IPS DF 6.9 (cell line): ENCODE data around the gene PBX3.

Experiments used
- DNase-seq: peaks from one replicate; pipeline ENCODE4 v3.0.0-alpha.2; 2013; ENCODE audit warnings: low read depth, low spot score
- H3K27ac ChIP-seq: one replicate; pipeline ENCODE4 v1.5.1; 2013; ENCODE audit warnings: low read length, control low read depth
- H3K27me3 ChIP-seq: 2 replicates; pipeline ENCODE4 v1.6.1; 2013; ENCODE audit warnings: mild to moderate bottlenecking, low read length; ENCODE audit not compliant: control insufficient read depth, insufficient read depth
- H3K36me3 ChIP-seq: 2 replicates; pipeline ENCODE4 v1.6.1; 2013; ENCODE audit warnings: low read length; ENCODE audit not compliant: control insufficient read depth, insufficient read depth
- H3K4me1 ChIP-seq: 2 replicates; pipeline ENCODE4 v1.6.1; 2013; ENCODE audit warnings: low read length; ENCODE audit not compliant: control insufficient read depth, insufficient read depth
- H3K4me3 ChIP-seq: 2 replicates; pipeline ENCODE4 v1.5.1; 2013; ENCODE audit warnings: mild to moderate bottlenecking, low read length
- H3K9me3 ChIP-seq: 2 replicates; pipeline ENCODE4 v1.6.1; 2013; ENCODE audit warnings: low read length, inconsistent platforms; ENCODE audit not compliant: control insufficient read depth, insufficient read depth
- WGBS: extraction: QIAGEN DNeasy Blood & Tissue Kit; methylation state at CpG from one replicate; pipeline ENCODE4 v1.1.7; 2013; ENCODE audit warnings: mixed read lengths, missing lambda C conversion rate; ENCODE audit not compliant: insufficient read length, insufficient coverage; 5-methylcytosine and 5-hydroxymethylcytosine counted together

PBX3 gene

DNA sequence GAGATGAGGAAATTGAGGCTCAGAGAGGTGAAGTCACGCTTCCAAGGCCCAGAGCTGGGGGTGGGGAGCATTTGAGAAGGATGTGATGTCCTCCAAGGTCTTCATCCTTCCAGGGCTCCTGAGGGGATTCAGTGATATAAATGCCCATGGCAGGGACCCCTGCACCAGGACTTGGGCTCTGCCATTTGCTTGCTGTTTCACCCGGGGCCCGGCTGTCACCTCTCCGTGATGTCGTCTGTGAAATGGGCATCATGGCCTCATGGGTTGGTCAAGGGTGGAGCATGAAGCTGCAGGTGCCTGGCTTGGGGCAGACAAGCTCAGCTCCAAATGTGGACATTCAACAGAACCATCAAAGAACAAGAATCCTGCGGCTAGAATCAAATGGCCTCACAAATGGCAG, 253.1 kb downstream of the PBX3 start:
- H3K4me1 ChIP-seq, result 0 out of 2 replicates have a peak, but pooled peaks cover 1% of the 10 kb centered on the region
- H3K27me3 ChIP-seq, result no peaks in the 10 kb centered on the region
- H3K9me3 ChIP-seq, result no peaks in the 10 kb centered on the region
- no peak overlapping the region for H3K27ac ChIP-seq
- H3K36me3 ChIP-seq, result no peaks in the 10 kb centered on the region; the same call in 1 of the 2 replicates
- no peak for DNase-seq
- no CpG with 5 or more reads among the region's 6 CpGs for WGBS
- H3K4me3 ChIP-seq, result no peak overlapping the region

DNA sequence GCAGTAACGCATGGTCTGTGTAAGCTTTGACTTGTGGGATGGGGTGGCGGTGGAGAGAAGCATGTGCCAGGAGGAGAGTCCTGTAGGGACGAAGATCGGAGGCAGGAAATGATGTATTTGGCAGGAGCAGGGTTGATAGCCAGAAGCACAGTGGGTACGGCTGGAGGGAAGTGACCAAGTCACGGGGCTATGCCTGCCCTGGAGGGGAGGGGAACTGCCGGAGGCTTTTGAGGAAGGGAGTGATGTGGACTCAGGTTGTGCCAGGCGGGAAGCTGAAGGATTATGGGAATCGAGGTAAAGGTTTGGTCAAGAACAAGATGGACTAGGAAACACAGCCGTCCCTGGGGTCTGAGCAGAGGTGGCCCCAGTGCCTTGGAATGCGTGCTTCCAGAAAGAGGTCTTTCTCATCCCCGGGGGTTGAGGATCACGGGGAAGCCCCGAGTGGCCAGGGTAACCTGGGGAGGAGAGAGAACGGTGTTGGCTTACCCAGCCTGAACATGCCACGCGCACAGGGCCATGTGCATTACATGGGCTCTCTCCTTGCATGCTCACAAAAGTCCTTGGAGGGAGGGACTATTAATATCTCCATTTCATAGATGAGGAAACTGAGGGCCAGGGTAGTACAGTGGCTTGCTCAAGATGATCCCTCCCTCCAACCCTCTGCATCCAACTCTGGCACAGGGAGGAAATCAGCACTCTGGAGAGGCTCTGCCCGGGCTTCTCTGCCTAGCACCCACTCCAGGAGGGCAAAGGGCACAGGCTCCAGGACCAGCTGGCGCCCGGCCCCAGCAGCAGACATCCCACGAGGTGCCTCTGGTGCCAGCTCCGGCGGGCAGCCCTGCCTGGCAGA, 253.8 kb downstream of the PBX3 start:
- Histone ChIP-seq H3K27me3 (no peaks in the 10 kb centered on the region), H3K36me3 (no peaks in the 10 kb centered on the region; the same call in 1 of the 2 replicates), H3K4me1 (0 out of 2 replicates have a peak, but pooled peaks cover 1% of the 10 kb centered on the region), H3K9me3 (no peaks in the 10 kb centered on the region), H3K4me3 (no peak overlapping the region), H3K27ac (no peak overlapping the region)
- no CpG with 5 or more reads among the region's 23 CpGs for WGBS
- DNase-seq, result no peak

DNA sequence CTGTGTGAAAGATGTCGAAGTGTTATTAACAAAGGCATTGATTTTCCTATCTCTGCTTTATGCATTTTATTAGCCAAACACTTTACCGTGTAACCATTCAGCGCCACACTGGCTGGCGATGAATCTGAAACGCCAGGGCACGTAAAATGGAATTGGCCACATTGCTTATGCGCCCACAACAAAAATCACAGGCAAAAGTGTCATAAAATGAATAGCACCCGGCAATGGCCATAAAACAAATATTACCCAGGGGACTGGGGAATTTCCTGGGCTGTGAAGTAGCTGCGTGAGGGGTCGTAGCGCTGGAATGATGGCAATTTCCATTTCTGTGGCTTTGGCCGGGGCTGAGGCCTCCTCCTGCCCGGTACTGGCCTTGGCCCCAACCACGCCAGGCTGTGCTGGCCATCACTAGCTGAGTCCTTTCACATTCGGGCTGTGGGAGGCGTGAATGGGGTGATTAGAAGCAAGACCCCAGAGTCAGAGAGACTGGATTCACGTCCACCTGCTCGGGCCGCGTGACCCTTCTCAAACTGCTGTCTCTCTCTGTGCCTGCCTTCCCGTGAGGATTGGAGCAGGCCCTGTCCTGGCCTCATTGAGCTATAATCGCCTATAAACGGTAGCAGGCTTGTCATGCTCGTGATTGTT, 254.5 kb downstream of the PBX3 start:
- no peak overlapping the region for H3K27ac ChIP-seq
- WGBS, result no CpG with 5 or more reads among the region's 24 CpGs

DNA sequence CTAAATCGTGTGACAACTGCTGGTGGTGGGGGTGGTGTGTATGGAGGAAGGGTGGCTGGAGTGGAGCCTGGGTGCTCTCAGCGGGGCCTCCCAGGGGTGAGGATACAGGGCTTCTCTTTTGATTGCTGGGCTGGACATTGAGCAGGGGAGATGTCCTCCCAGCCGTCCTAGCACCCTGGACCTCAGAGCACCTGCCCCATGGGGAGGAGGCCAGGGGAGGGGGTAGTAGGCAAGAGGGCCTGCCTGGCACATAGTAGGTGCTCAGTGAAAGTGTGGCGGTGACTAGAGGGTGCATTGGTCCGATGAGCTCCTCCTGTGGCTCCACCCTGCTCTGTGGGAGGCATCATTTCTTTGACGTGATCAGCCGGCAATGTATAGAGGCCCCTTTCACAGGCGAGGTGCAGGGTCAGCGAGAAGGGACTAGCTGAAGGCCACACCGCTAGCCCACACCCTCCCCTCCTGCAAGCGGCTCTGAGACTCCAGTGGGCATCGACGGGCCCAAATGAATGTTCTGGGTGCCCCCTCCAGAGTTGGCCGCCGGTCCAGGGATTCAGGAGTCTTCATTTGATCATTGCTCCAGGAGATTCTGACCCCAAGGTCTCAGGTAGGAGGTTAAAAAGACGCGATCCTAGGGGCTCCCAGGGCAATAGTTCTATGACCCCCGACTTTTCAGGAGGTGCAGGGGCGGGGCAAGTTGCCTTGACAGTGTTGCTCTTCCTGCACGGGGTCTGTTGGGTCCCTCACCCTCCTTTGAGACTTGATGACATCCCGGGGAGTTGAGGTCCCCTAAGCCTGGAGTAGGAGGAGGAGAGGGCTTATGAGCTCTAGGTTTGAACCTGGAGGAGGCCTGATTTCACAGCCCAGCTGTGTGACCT, 255.5 kb downstream of the PBX3 start:
- DNase-seq, result no peak
- Histone ChIP-seq H3K9me3 (no peaks in the 10 kb centered on the region), H3K27ac (no peak overlapping the region), H3K27me3 (no peaks in the 10 kb centered on the region), H3K36me3 (no peaks in the 10 kb centered on the region; the same call in 1 of the 2 replicates), H3K4me1 (0 out of 2 replicates have a peak, but pooled peaks cover 1% of the 10 kb centered on the region), H3K4me3 (no peak overlapping the region)
- no CpG with 5 or more reads among the region's 21 CpGs for WGBS

More for the DNA sequence above, 254.5 kb downstream of the PBX3 start:
- Histone ChIP-seq H3K9me3 (no peaks in the 10 kb centered on the region), H3K27me3 (no peaks in the 10 kb centered on the region), H3K4me3 (no peak overlapping the region), H3K4me1 (0 out of 2 replicates have a peak, but pooled peaks cover 1% of the 10 kb centered on the region), H3K36me3 (no peaks in the 10 kb centered on the region; the same call in 1 of the 2 replicates)
- DNase-seq, result no peak

DNA sequence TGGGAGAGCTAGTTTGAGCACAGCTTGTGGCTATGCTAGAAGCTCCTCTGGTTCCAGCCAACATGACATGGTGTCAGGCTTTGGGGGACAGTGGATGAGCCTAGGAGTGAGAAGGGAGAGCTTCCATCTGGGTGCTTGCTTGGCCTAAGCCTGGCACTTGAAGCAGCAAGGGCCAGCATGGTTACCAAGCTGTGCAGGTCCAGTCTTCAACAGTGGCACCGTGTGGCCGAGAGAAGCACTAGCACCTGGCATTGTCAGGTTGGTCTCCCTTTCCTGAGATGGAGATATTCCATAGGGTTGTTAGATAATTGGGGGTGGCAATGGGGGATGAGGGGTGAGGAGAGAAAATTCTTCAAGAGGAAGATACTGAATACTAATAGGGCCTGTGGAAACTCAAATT, 261.9 kb downstream of the PBX3 start:
- Histone ChIP-seq H3K4me1 (no peaks in the 10 kb centered on the region), H3K27me3 (no peaks in the 10 kb centered on the region), H3K27ac (no peak overlapping the region), H3K9me3 (no peaks in the 10 kb centered on the region), H3K36me3 (no peaks in the 10 kb centered on the region), H3K4me3 (no peak overlapping the region)
- DNase-seq, result no peak
- no CpG with 5 or more reads among the region's 2 CpGs for WGBS

DNA sequence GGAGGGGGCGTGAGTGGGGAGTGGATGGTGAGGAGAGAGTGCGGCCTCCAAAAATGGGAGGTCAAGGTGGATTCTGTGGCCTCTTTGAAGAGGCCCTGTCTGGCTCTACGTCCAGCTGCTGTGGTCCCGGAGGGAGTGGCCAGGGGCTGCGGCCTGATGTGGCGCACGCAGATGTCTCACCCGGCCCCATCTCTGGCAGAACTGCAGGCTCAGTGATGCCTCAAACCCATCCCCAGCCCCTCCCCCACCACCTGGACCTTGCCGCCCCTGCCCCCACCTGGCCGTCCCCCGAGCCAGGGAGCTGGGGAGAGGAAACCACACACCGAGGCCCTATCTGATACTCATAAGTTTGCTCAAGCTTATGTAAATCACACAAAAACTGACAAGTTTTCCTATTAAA, 267.6 kb downstream of the PBX3 start:
- H3K36me3 ChIP-seq, result no peaks in the 10 kb centered on the region; the same call in 1 of the 2 replicates
- no peak for DNase-seq
- no CpG with 5 or more reads among the region's 12 CpGs for WGBS
- H3K9me3 ChIP-seq, result no peaks in the 10 kb centered on the region
- H3K27ac ChIP-seq, result no peak overlapping the region
- H3K4me3 ChIP-seq, result no peak overlapping the region
- H3K4me1 ChIP-seq, result peaks cover 1% of the 10 kb centered on the region; the same call in 1 of the 2 replicates
- H3K27me3 ChIP-seq, result no peaks in the 10 kb centered on the region

DNA sequence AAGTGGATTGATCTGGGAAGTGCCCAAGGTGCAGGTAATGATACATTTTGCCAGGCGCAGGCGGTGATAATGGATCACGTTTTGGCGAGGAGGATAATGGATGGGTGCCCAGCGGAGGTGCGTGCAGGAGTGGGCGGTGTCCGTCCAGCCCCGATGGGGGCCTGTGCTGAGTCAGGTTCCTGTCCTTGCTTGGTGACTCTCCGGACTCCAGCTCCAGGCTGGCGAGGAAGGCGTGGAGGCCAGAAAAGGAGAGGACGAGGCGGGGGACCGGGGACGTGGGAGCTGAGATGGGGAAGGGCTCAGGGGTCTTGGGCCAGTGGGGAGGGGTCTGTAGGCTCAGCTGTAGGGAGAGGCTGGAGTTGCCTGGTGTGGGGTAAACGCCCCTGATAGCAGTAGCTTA, 268.3 kb downstream of the PBX3 start:
- H3K36me3 ChIP-seq, result no peaks in the 10 kb centered on the region; the same call in 1 of the 2 replicates
- H3K4me1 ChIP-seq, result peaks cover 1% of the 10 kb centered on the region; the same call in 1 of the 2 replicates
- no peak for DNase-seq
- no peak overlapping the region for H3K27ac ChIP-seq
- H3K27me3 ChIP-seq, result no peaks in the 10 kb centered on the region
- H3K9me3 ChIP-seq, result no peaks in the 10 kb centered on the region
- H3K4me3 ChIP-seq, result no peak overlapping the region
- no CpG with 5 or more reads among the region's 17 CpGs for WGBS

GRCh38 chr9:126016579-126017290, 269.6 kb downstream of the PBX3 start:
- no peaks in the 10 kb centered on the region for H3K9me3 ChIP-seq
- H3K36me3 ChIP-seq, result no peaks in the 10 kb centered on the region; the same call in 1 of the 2 replicates
- no peaks in the 10 kb centered on the region for H3K27me3 ChIP-seq
- peaks cover 1% of the 10 kb centered on the region; the same call in 1 of the 2 replicates for H3K4me1 ChIP-seq
- H3K4me3 ChIP-seq, result no peak overlapping the region
- no peak overlapping the region for H3K27ac ChIP-seq
- DNase-seq, result no peak
- no CpG with 5 or more reads among the region's 24 CpGs for WGBS
